Activated B cell treated with CpG ODN at 0.5 μM for 24 hours (primary cell): ENCODE results near the gene OLA1. TPM values are rescaled to one million over a fixed set of nuclear protein-coding genes. Genes with fewer than 3 reads are reported as not detected.
"Not testable (repeated sequence)": the region's sequence is repeated elsewhere in the genome, so short reads cannot be mapped to it uniquely, and the experiment has no call there.

Experiments used
- ATAC-seq: fragments of 200-7000 bp; cut with Tn5 transposase; one replicate; pipeline ENCODE4 v1.10.0; 2021; ENCODE audit warnings: low read depth, mild to moderate bottlenecking, moderate library complexity
- CTCF ChIA-PET: fragments of 350-600 bp; sonication (Branson Sonifier 250); formaldehyde crosslinking; loops from one replicate; lab custom pipeline; 2021; ENCODE audit warnings: antibody characterized with exemption; lab: Charles Lee
- POLR2A ChIA-PET: fragments of 350-600 bp; sonication (Branson Sonifier 250); formaldehyde crosslinking; loops from one replicate; lab custom pipeline; 2021; ENCODE audit warnings: antibody characterized with exemption; lab: Charles Lee
- DNase-seq: peaks from one replicate; pipeline ENCODE4 v3.0.0; 2022
- H3K27ac Mint-ChIP-seq: one replicate; pipeline ENCODE4 v1.8.0; 2020; ENCODE audit warnings: mixed read lengths
- H3K27me3 Mint-ChIP-seq: one replicate; pipeline ENCODE4 v1.8.0; 2021; ENCODE audit warnings: mixed read lengths
- H3K36me3 Mint-ChIP-seq: one replicate; pipeline ENCODE4 v1.8.0; 2021; ENCODE audit warnings: low read depth, mixed read lengths
- H3K4me1 Mint-ChIP-seq: one replicate; pipeline ENCODE4 v1.8.0; 2021; ENCODE audit warnings: mixed read lengths
- H3K4me3 Mint-ChIP-seq: one replicate; pipeline ENCODE4 v1.8.0; 2020; ENCODE audit warnings: mild to moderate bottlenecking, mixed read lengths
- H3K9me3 Mint-ChIP-seq: one replicate; pipeline ENCODE4 v1.8.0; 2020; ENCODE audit warnings: mixed read lengths
- intact Hi-C: fragments of 100-400 bp; cut with micrococcal nuclease; formaldehyde crosslinking; loops from one replicate; pipeline ENCODE4 v1.15.1; 2024
- total RNA-seq: library from RNA; stranded (reverse); gene quantifications from 2 replicates; pipeline ENCODE4 v1.2.3, GENCODE V29; 2022
- TF ChIP-seq, protein P1 (sequence below): fragments of 200-600 bp; IDR thresholded peaks from one replicate; pipeline ENCODE4 v1.8.0; 2022; ENCODE audit warnings: antibody characterized with exemption, mild to moderate bottlenecking

Gene OLA1
- total RNA-seq, 1 donor from 2014 or later = 74.4 TPM

DNA sequence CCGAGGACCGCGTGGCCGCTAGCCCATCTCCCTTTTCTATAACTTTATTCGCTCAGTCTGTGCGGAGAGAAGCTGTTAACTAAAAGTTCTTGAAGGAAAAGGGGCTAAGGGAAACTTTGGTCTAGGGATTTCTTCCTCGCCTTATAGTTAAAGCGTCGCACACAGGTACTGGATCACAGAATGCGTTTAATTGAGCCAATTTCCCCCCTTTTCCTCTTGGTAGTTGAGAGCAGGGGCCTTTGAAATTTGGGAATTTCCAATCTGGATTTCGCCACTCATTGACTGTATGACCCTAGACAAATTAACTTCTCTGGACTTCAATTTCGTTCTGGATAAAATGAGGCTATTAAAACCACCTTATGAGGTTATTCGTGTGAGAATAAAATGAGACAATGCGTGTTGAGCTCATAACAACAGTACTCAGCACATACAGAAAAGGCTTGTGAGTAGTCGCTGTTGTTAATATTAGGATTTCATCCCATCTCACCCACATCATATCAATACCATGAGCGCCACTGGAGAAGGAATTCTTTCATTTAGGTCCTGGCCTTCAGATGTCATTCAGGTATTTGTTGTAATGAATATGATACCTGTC, 763 bp upstream of the OLA1 start:
- ATAC-seq (no peak), DNase-seq (no peak)
- H3K36me3 Mint-ChIP-seq = peaks cover 15% of the 10 kb centered on the region
- POLR2A ChIA-PET = interaction anchor here (0.7 to 1.7 kb wide), 7 partner anchors 9 to 287 kb away, joined by 3 to 18 read pairs (median 3); partner anchors contain the start of genes SCRN3 and SP3
- CTCF ChIA-PET = interaction anchor here (0.8 kb wide), 1 partner anchor 253 kb away, joined by 3 read pairs; no protein-coding TSS in a partner anchor
- H3K4me1 Mint-ChIP-seq = peaks cover 27% of the 10 kb centered on the region
- no peaks in the 10 kb centered on the region for H3K27me3 Mint-ChIP-seq
- H3K27ac Mint-ChIP-seq = peak overlapping the region; percentile 86
- intact Hi-C loops = loop anchor here (1.0 to 5.0 kb wide), 11 partner anchors 78 to 1692 kb away; partner anchors contain the start of genes ATF2, ATP5MC3, GPR155 and MAP3K20
- no peaks in the 10 kb centered on the region for H3K9me3 Mint-ChIP-seq
- TF ChIP-seq, protein P1, sequence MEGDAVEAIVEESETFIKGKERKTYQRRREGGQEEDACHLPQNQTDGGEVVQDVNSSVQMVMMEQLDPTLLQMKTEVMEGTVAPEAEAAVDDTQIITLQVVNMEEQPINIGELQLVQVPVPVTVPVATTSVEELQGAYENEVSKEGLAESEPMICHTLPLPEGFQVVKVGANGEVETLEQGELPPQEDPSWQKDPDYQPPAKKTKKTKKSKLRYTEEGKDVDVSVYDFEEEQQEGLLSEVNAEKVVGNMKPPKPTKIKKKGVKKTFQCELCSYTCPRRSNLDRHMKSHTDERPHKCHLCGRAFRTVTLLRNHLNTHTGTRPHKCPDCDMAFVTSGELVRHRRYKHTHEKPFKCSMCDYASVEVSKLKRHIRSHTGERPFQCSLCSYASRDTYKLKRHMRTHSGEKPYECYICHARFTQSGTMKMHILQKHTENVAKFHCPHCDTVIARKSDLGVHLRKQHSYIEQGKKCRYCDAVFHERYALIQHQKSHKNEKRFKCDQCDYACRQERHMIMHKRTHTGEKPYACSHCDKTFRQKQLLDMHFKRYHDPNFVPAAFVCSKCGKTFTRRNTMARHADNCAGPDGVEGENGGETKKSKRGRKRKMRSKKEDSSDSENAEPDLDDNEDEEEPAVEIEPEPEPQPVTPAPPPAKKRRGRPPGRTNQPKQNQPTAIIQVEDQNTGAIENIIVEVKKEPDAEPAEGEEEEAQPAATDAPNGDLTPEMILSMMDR = no peak
- peak overlapping the region; percentile 86 for H3K4me3 Mint-ChIP-seq

DNA sequence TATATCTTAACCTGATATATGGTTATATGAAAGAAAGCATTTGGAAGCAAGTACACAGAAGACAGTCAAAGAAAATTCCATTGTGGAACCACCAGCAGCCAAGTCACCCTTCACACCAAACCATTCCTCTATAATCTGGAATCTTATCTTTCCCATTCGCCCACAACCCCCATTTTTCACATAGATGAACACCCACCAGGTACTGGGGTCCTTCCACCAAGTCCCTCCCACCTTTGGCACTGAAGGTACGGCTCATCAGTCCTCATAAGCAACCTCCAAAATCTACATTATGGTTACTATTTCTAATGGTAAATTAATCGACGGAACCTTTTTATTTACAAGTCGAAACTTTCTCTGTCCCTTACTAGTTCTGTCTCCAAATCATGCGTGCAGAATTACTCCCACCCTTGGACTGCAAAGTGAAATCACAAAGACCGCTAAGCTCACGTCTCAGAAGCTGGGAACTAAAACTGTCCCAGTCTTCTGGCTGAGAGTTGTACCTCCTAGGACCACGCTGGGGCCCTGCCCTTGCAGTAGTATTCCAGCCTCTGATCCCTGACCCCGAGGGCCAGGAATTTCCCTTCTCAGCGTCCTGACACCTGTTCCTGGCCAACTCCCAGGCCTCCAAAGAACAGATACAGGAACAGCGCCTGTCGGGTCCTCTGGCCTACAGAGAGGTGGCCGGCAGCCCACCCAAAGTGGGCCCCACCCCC, 702 bp downstream of the OLA1 start:
- ChIA-PET POLR2A (interaction anchor here (1.2 to 1.7 kb wide), 3 partner anchors 148 to 283 kb away, joined by 3 to 18 read pairs (median 4); partner anchors contain the start of genes SCRN3 and SP3), CTCF (interaction anchor here (1.5 kb wide), 1 partner anchor 94 kb away, joined by 4 read pairs; no protein-coding TSS in a partner anchor)
- peaks cover 21% of the 10 kb centered on the region for H3K36me3 Mint-ChIP-seq
- H3K27me3 Mint-ChIP-seq = no peaks in the 10 kb centered on the region
- intact Hi-C loops = loop anchor here (1.0 to 5.0 kb wide), 11 partner anchors 80 to 1690 kb away; partner anchors contain the start of genes ATF2, ATP5MC3, GPR155 and MAP3K20
- H3K9me3 Mint-ChIP-seq = no peaks in the 10 kb centered on the region
- TF ChIP-seq, protein P1 = no peak
- DNase-seq (no peak), ATAC-seq (no peak)
- peak overlapping the region; percentile 74 for H3K27ac Mint-ChIP-seq
- peaks cover 27% of the 10 kb centered on the region for H3K4me1 Mint-ChIP-seq
- H3K4me3 Mint-ChIP-seq = peak overlapping the region; percentile 88

DNA sequence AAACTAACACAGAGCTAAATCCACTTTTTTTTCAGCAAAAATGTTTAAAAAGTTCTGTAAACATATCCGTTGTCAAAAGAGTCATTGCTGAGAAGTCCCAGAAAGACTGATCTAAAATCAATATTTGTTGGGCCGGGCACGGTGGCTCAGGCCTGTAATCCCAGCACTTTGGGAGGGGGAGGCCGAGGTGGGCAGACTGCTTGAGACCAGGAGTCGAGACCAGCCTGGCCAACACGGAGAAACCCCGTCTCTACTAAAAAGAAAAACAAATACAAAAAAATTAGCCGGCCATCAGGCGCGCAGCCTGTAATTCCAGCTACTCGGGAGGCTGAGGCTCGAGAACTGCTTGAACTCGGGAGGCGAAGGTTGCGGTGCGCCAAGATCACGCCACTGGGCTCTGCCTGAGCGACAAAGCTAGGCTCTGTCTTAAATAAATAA, 1.4 kb downstream of the OLA1 start:
- Mint-ChIP-seq H3K4me1 (peaks cover 27% of the 10 kb centered on the region), H3K9me3 (no peaks in the 10 kb centered on the region), H3K4me3 (peak overlapping the region; percentile 15), H3K27ac (no peak overlapping the region), H3K36me3 (peaks cover 27% of the 10 kb centered on the region), H3K27me3 (no peaks in the 10 kb centered on the region)
- TF ChIP-seq, protein P1 = no peak
- POLR2A ChIA-PET = no interaction called here
- DNase-seq (no peak), ATAC-seq (no peak)
- CTCF ChIA-PET = interaction anchor here (1.5 kb wide), 1 partner anchor 94 kb away, joined by 4 read pairs; no protein-coding TSS in a partner anchor
- intact Hi-C loops = loop anchor here (5.0 kb wide), 7 partner anchors 80 to 1690 kb away; partner anchors contain the start of genes ATP5MC3, GPR155, PDK1 and SCRN3

DNA sequence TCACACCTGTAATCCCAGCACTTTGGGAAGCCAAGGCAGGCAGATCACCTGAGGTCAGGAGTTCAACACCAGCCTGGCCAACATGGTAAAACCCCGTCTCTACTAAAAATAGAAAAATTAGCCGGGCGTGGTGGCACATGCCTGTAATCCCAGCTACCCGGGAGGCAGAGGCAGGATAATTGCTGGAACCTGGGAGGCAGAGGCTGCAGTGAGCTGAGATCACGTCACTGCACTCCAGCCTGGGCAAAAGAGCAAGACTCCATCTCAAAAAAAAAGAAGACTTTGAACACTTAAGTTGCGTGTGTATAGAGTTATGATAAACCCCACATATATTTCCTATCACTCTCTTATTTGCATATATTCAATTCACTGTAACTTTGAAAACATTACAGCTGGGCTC, 2.7 kb downstream of the OLA1 start:
- Mint-ChIP-seq H3K4me1 (peaks cover 29% of the 10 kb centered on the region), H3K36me3 (peaks cover 39% of the 10 kb centered on the region)
- DNase-seq, H3K27me3 Mint-ChIP-seq, H3K27ac Mint-ChIP-seq, ATAC-seq, H3K4me3 Mint-ChIP-seq, H3K9me3 Mint-ChIP-seq, POLR2A ChIA-PET: not testable (repeated sequence)
- intact Hi-C loops = loop anchor here (5.0 kb wide), 7 partner anchors 82 to 1688 kb away; partner anchors contain the start of genes ATP5MC3, GPR155, PDK1 and SCRN3
- CTCF ChIA-PET = interaction anchor here (1.4 kb wide), 1 partner anchor 96 kb away, joined by 3 read pairs; no protein-coding TSS in a partner anchor

DNA sequence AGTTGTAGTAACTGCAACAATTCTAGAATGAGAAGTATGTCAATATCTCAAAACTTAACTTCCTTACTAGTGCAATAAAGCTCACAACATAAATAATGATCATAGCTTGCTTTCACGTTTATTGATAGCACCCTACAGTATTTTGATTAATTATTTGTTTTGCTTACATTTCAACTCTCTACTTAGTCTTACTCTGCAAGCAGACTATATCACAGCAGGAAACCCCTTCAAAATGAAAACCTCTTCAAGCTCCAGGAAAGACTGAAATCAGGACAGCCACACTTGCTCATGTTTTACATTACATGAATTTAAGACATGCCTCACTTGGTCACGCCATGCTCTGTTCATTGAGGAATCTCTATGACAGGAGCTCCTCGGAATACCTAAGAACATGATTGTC, 3.3 kb downstream of the OLA1 start:
- ChIA-PET POLR2A (no interaction called here), CTCF (no interaction called here)
- no peaks in the 10 kb centered on the region for H3K9me3 Mint-ChIP-seq
- intact Hi-C loops = loop anchor here (5.0 kb wide), 7 partner anchors 82 to 1688 kb away; partner anchors contain the start of genes ATP5MC3, GPR155, PDK1 and SCRN3
- no peak for ATAC-seq
- no peak overlapping the region for H3K27ac Mint-ChIP-seq
- H3K4me1 Mint-ChIP-seq = peaks cover 29% of the 10 kb centered on the region
- no peak for DNase-seq
- H3K36me3 Mint-ChIP-seq = peaks cover 41% of the 10 kb centered on the region
- H3K27me3 Mint-ChIP-seq = no peaks in the 10 kb centered on the region
- H3K4me3 Mint-ChIP-seq = no peak overlapping the region
- TF ChIP-seq, protein P1 = no peak
